Measurements from ENCODE around the gene MBOAT1. TPM values are rescaled to one million over a fixed set of nuclear protein-coding genes. Genes with fewer than 3 reads are reported as not detected.

Gene MBOAT1
- total and polyA plus RNA-seq, 2 of the 13 experiments (the other 11 are each of a cell fraction or from before 2014, with no cell fraction given) = not detected

GRCh38 chr6:20126789-20127653 is 85.2 kb downstream of the MBOAT1 start (continued):
- 0 out of 2 replicates have a peak, but pooled peaks have one; percentile 69 for TF ChIP-seq ZNF318 (CRISPR knock-in tag; IDR thresholded peaks at IDR 0.05)
- no peak for TF ChIP-seq ZBTB26 (CRISPR knock-in tag; IDR thresholded peaks at IDR 0.05; ENCODE audit: borderline replicate concordance)
- 0 out of 2 replicates have a peak, but pooled peaks have one; percentile 26 for TF ChIP-seq FOXJ3 (CRISPR knock-in tag; IDR thresholded peaks at IDR 0.05; ENCODE audit: borderline replicate concordance)
- peak; percentile 42 for TF ChIP-seq RAD21 (CRISPR knock-in tag; IDR thresholded peaks at IDR 0.05)
- no peak for TF ChIP-seq JUN (CRISPR knock-in tag; IDR thresholded peaks at IDR 0.05)
- no peak for TF ChIP-seq GFI1 (CRISPR knock-in tag; IDR thresholded peaks at IDR 0.05; ENCODE audit: borderline replicate concordance)
- TF ChIP-seq ZNF766 (CRISPR knock-in tag; IDR thresholded peaks at IDR 0.05; ENCODE audit: borderline replicate concordance) = no peak
- no peak for TF ChIP-seq REPIN1 (CRISPR knock-in tag; IDR thresholded peaks at IDR 0.05; ENCODE audit: borderline replicate concordance, low read depth)
- no peak for TF ChIP-seq ZNF557 (CRISPR knock-in tag; IDR thresholded peaks at IDR 0.05)
- no peak for TF ChIP-seq ZFP62 (CRISPR knock-in tag; IDR thresholded peaks at IDR 0.05)
- TF ChIP-seq KDM1A (CRISPR knock-in tag; IDR thresholded peaks at IDR 0.05) = peak; percentile 55; the same call in 1 of the 2 replicates
- 0 out of 2 replicates have a peak, but pooled peaks have one; percentile 29 for TF ChIP-seq MED1 (CRISPR knock-in tag; IDR thresholded peaks at IDR 0.05)
- no peak for TF ChIP-seq ZNF296 (CRISPR knock-in tag; conservative IDR thresholded peaks at IDR 0.05)
- no peak for TF ChIP-seq ETV5 (CRISPR knock-in tag; IDR thresholded peaks at IDR 0.05; ENCODE audit: borderline replicate concordance)
- no peak for TF ChIP-seq THYN1 (CRISPR knock-in tag; IDR thresholded peaks at IDR 0.05; ENCODE audit: borderline replicate concordance, low read depth)
- TF ChIP-seq ZNF691 (CRISPR knock-in tag; IDR thresholded peaks at IDR 0.05; ENCODE audit: borderline replicate concordance, low read depth) = peak; percentile 59; the same call in 1 of the 2 replicates
- TF ChIP-seq MTF2 (CRISPR knock-in tag; IDR thresholded peaks at IDR 0.05; ENCODE audit: borderline replicate concordance) = no peak

Measured in HepG2 (cell line).